SK-MEL-5 (cell line): ENCODE measurements around the gene GTF2H4. TPM values are rescaled to one million over a fixed set of nuclear protein-coding genes. Genes with fewer than 3 reads are reported as not detected.
"Not testable (repeated sequence)": the region's sequence is repeated elsewhere in the genome, so short reads cannot be mapped to it uniquely, and the experiment has no call there.

Experiments used
- DNase-seq: peaks from one replicate; pipeline ENCODE4 v3.0.0-alpha.2; 2016; ENCODE audit warnings: low read depth, low spot score
- in situ Hi-C: cut with HindIII; loops from 2 replicates; pipeline ENCODE4 v1.10.0; 2016; ENCODE audit warnings: low sequenced_read_pairs, high pct_unique_total_duplicates, low pct_unique_long_range_greater_than_20kb
- total RNA-seq: library from RNA; depleted of rRNA; stranded (reverse); fragments of >200 nt; shearing (Covaris generic); gene quantifications from 2 replicates; pipeline ENCODE4 v1.2.3, GENCODE V29; 2014

Gene GTF2H4
- total RNA-seq, 1 experiment from 2014 or later, result 18.0 TPM

GRCh38 chr6:30910473-30910872 is 2.5 kb downstream of the GTF2H4 start:
- in situ Hi-C loops, DNase-seq: not testable (repeated sequence)

GRCh38 chr6:30912746-30913520 is 4.9 kb downstream of the GTF2H4 start:
- no peak for DNase-seq
- in situ Hi-C loops, result no loop called here

- no peak for DNase-seq
- in situ Hi-C loops, result no loop called here
These were observed 5.7 kb downstream of the GTF2H4 start for GRCh38 chr6:30913721-30914075.

GRCh38 chr6:30914076-30914853 is 6.3 kb downstream of the GTF2H4 start, which contains the start of gene VARS2:
Gene VARS2 (plus strand): TSS chr6:30914238. CDS start chr6:30914837, 599 bp downstream.
- in situ Hi-C loops, result no loop called here
- DNase-seq, result peak; percentile 84

GRCh38 chr6:30914854-30915590 is 7.0 kb downstream of the GTF2H4 start:
- DNase-seq, result no peak
- in situ Hi-C loops, result no loop called here

- peak; percentile 81 for DNase-seq
- in situ Hi-C loops, result no loop called here
These were observed 7.6 kb downstream of the GTF2H4 start for GRCh38 chr6:30915591-30915946.

- no peak for DNase-seq
- in situ Hi-C loops, result no loop called here
These were observed 9.0 kb downstream of the GTF2H4 start for GRCh38 chr6:30917041-30917440.

- DNase-seq, result no peak
- in situ Hi-C loops, result no loop called here
These were observed 9.5 kb downstream of the GTF2H4 start for GRCh38 chr6:30917487-30917886.

- DNase-seq, result no peak
- in situ Hi-C loops, result no loop called here
These were observed 10.7 kb downstream of the GTF2H4 start for GRCh38 chr6:30918670-30919069.

- in situ Hi-C loops, result no loop called here
- no peak for DNase-seq
These were observed 14.4 kb downstream of the GTF2H4 start for GRCh38 chr6:30922447-30922852.

GRCh38 chr6:30924040-30924627 is 16.1 kb downstream of the GTF2H4 start:
- DNase-seq, in situ Hi-C loops: not testable (repeated sequence)

- in situ Hi-C loops, result no loop called here
- DNase-seq, result no peak
These were observed 18.6 kb downstream of the GTF2H4 start for GRCh38 chr6:30926644-30927043.

GRCh38 chr6:30927080-30927479 is 19.1 kb downstream of the GTF2H4 start:
- in situ Hi-C loops, DNase-seq: not testable (repeated sequence)

- DNase-seq, result no peak
- in situ Hi-C loops, result no loop called here
These were observed 20.7 kb downstream of the GTF2H4 start for GRCh38 chr6:30928677-30929076.

- in situ Hi-C loops, result no loop called here
- no peak for DNase-seq
These were observed 22.5 kb downstream of the GTF2H4 start for GRCh38 chr6:30930506-30930905.

- in situ Hi-C loops, result no loop called here
These were observed 23.3 kb downstream of the GTF2H4 start for GRCh38 chr6:30931272-30931671.

GRCh38 chr6:30931969-30932645 is 24.1 kb downstream of the GTF2H4 start, which contains the start of gene SFTA2:
Gene SFTA2 (minus strand): TSS chr6:30932170. CDS start chr6:30932096, 74 bp downstream.
- in situ Hi-C loops, result no loop called here
- no peak for DNase-seq

More at GRCh38 chr6:30931272-30931671, 23.3 kb downstream of the GTF2H4 start:
- no peak for DNase-seq
